Colonic mucosa (tissue), 4 donors: ENCODE results near the gene AIG1. TPM values are rescaled to one million over a fixed set of nuclear protein-coding genes. Genes with fewer than 3 reads are reported as not detected.
"Not testable (repeated sequence)": the region's sequence is repeated elsewhere in the genome, so short reads cannot be mapped to it uniquely, and the experiment has no call there.

Source experiments
- DNase-seq: peaks from one replicate; pipeline ENCODE4 v3.0.0-alpha.2; 2020
- H3K27ac ChIP-seq: fragments of 200-600 bp; one replicate; pipeline ENCODE4 v1.8.0; 2021
- H3K27me3 ChIP-seq: fragments of 200-600 bp; one replicate; pipeline ENCODE4 v1.8.0; 2021
- H3K36me3 ChIP-seq: fragments of 200-600 bp; one replicate; pipeline ENCODE4 v1.8.0; 2021
- H3K4me1 ChIP-seq: fragments of 200-600 bp; one replicate; pipeline ENCODE4 v1.8.0; 2021; ENCODE audit warnings: mild to moderate bottlenecking
- H3K4me3 ChIP-seq: fragments of 200-600 bp; one replicate; pipeline ENCODE4 v1.8.0; 2021
- H3K9ac ChIP-seq, 2 donors: one replicate each; pipeline ENCODE4 v1.7.0; 2013; ENCODE audit warnings: control low read depth in 2 of 2, low read depth in 2 of 2, low read length in 2 of 2
- H3K9me3 ChIP-seq: fragments of 200-600 bp; one replicate; pipeline ENCODE4 v1.8.0; 2021
- intact Hi-C: fragments of 100-400 bp; cut with DNase I; formaldehyde crosslinking; loops from one replicate; pipeline ENCODE4 v1.14.1; 2022
- total RNA-seq, 2 donors: library from RNA; stranded (reverse); fragmentation: NEBNext Ultra II Directional in 1 of 2; extraction: Animal tissue kit (Norgen Biotek cat#: 25700) in 1 of 2; gene quantifications; one replicate each; pipeline ENCODE4 v1.2.1, GENCODE V29; 2021
- TF ChIP-seq, protein P1 (sequence below): fragments of 200-600 bp; IDR thresholded peaks from one replicate; pipeline ENCODE4 v1.8.0; 2022; ENCODE audit warnings: antibody characterized with exemption, mild to moderate bottlenecking
- donor health status: healthy.
- donor health status: DM: no; HTN: no; CAD: no.
- donor health status: DM: no; HTN: no; CAD: no.

AIG1 gene, protein sequence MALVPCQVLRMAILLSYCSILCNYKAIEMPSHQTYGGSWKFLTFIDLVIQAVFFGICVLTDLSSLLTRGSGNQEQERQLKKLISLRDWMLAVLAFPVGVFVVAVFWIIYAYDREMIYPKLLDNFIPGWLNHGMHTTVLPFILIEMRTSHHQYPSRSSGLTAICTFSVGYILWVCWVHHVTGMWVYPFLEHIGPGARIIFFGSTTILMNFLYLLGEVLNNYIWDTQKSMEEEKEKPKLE
- total RNA-seq = 10 to 100 TPM; 24.2 to 28.8 TPM

DNA sequence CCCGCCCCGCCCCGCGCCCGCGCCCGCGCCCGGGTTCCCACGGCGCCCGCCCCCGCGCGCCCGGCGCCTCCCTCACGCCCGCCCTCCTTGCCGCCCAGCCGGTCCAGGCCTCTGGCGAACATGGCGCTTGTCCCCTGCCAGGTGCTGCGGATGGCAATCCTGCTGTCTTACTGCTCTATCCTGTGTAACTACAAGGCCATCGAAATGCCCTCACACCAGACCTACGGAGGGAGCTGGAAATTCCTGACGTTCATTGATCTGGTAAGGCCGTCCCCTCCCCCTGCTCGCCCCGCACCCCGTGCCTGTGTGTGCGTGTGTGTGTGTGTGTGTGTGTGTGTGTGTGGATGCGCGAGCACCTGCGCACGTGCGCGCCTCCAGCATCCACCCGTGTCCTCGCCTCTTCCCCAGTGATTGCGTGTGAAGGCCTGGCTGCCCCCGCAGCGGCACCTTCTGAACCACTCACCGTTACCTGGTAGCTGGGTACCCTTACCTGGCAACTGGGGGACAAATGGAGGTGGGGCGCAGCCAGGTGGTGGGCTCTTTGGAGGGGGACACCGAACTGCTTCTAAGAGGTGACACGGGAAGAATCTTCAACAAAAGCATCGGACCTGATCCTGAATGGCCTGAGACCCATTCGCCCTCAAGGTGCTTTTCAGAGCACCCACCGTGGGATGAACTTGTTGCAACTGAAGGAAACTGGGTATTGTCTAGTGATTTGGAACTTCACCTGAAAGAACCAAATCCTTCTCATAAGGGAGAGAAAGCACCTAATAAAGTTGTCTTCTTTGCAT lies at the start of gene AIG1:
TSS of gene AIG1 (plus strand) at position 84 of the 791 bp plus-strand sequence. CDS start at position 121, 37 bp downstream.
- no peaks in the 10 kb centered on the region for H3K9me3 ChIP-seq
- H3K4me1 ChIP-seq = no peaks in the 10 kb centered on the region
- peak; percentile 79 for DNase-seq
- intact Hi-C loops = no loop called here
- H3K27ac ChIP-seq = peak within 1 kb of the TSS; percentile 82
- no peaks in the 10 kb centered on the region for H3K27me3 ChIP-seq
- no peaks in the 10 kb centered on the region for H3K36me3 ChIP-seq
- TF ChIP-seq, protein P1, sequence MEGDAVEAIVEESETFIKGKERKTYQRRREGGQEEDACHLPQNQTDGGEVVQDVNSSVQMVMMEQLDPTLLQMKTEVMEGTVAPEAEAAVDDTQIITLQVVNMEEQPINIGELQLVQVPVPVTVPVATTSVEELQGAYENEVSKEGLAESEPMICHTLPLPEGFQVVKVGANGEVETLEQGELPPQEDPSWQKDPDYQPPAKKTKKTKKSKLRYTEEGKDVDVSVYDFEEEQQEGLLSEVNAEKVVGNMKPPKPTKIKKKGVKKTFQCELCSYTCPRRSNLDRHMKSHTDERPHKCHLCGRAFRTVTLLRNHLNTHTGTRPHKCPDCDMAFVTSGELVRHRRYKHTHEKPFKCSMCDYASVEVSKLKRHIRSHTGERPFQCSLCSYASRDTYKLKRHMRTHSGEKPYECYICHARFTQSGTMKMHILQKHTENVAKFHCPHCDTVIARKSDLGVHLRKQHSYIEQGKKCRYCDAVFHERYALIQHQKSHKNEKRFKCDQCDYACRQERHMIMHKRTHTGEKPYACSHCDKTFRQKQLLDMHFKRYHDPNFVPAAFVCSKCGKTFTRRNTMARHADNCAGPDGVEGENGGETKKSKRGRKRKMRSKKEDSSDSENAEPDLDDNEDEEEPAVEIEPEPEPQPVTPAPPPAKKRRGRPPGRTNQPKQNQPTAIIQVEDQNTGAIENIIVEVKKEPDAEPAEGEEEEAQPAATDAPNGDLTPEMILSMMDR = no peak
- H3K4me3 ChIP-seq = peak within 1 kb of the TSS; percentile 88
- peak within 1 kb of the TSS; percentile 87 to 96 for H3K9ac ChIP-seq

DNA sequence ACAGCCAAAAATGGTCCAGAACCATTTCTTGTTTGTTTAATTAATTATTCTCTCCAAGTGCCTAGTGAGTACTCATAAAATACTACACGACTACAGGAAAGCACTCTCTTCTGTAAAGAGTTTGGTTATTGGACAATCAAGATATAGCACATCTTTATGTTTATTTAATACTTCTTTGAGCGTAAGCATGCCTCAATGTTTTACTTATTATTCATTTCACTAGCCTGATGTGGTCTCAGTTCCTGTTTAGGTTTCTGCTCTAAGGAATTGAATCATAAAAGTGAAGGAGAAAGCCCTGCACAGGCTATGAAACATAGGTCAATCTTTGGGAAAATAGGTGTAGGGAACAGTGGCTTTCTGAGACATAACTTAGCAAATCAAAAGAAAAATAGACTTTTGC lies 45.9 kb upstream of the AIG1 start:
- H3K4me3 ChIP-seq = no peak overlapping the region
- H3K9me3 ChIP-seq = no peaks in the 10 kb centered on the region
- H3K36me3 ChIP-seq = no peaks in the 10 kb centered on the region
- H3K9ac ChIP-seq = no peak overlapping the region
- TF ChIP-seq, protein P1 = no peak
- DNase-seq = no peak
- intact Hi-C loops = no loop called here
- H3K4me1 ChIP-seq = no peaks in the 10 kb centered on the region
- no peak overlapping the region for H3K27ac ChIP-seq
- no peaks in the 10 kb centered on the region for H3K27me3 ChIP-seq

DNA sequence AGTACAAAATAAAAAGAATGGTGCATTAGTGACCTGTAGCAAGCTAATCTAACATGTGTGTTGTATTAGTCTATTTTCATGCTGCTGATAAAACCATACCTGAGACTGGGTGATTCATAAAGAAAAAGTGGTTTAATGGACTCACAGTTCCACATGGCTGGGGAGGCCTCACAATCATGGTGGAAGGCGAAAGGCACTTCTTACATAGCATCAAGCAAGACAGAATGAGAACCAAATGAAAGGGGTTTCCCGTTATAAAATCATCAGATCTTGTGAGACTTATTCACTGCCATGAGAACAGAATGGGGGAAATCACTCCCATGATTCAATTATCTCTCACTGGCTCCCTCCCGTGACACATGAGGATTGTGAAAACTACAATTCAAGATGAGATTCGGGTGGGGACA lies 45.4 kb upstream of the AIG1 start:
- Histone ChIP-seq H3K9ac (no peak overlapping the region), H3K27me3 (no peaks in the 10 kb centered on the region), H3K27ac (no peak overlapping the region), H3K36me3 (no peaks in the 10 kb centered on the region), H3K9me3 (no peaks in the 10 kb centered on the region), H3K4me1 (no peaks in the 10 kb centered on the region), H3K4me3 (no peak overlapping the region)
- DNase-seq = no peak
- intact Hi-C loops = no loop called here
- TF ChIP-seq, protein P1 = no peak

DNA sequence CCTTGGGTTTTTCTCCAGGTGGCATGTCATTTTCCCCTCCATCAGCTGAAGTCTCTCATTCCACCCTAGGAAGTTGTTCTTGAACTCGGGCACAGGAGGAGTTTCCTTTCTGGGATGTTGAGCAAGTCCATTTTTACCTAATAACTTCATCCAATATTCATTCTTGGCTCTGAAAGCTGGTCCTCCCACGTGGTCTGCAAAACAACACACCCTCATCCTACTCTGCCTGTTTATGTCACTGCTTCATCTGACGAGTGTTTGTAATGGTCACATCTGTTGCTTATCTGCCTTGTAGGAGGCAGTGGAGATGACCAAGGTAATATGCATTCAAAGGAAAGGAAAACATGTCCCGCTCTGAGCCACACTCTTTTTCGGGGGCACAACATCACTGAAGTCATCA lies 41.7 kb upstream of the AIG1 start:
- intact Hi-C loops = no loop called here
- Histone ChIP-seq H3K4me3 (no peak overlapping the region), H3K4me1 (no peaks in the 10 kb centered on the region), H3K36me3 (no peaks in the 10 kb centered on the region), H3K9ac (no peak overlapping the region), H3K9me3 (no peaks in the 10 kb centered on the region), H3K27me3 (no peaks in the 10 kb centered on the region), H3K27ac (no peak overlapping the region)
- no peak for DNase-seq
- TF ChIP-seq, protein P1 = no peak

DNA sequence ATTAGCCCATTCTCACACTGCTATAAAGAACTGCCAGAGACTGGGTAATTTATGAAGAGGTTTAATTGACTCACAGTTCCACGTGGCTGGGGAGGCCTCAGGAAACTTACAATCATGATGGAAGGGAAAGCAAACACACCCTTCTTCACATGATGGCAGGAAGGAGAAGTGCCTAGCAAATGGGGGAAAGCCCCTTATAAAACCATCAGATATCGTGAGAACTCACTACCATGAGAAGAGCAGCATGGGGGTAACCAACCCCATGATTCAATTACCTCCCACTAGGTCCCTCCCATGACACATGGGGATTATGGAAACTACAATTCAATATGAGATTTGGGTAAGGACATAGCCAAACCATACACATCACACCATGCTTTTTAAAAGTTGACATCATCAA lies 39.8 kb upstream of the AIG1 start:
- H3K27me3 ChIP-seq, H3K9ac ChIP-seq, H3K4me1 ChIP-seq, intact Hi-C loops, H3K27ac ChIP-seq, DNase-seq, H3K9me3 ChIP-seq, H3K4me3 ChIP-seq, H3K36me3 ChIP-seq: not testable (repeated sequence)

DNA sequence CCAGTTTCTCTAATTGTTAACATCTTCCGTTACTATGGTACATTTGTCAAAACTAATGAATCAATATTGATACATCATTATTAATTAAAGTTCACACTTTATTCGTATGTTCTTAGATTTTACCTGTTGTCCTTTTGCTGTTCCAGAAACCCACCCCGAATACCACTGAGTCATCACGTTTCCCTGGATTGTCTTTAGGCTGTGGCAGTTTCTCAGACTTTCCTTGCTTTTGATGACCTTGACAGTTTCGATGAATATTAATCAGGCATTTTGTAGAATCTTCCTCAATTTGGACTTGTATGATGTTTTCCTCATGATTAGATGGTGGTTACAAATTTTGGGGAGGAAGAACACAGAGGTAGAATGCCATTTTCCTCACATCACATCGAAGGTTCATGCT lies 39.1 kb upstream of the AIG1 start:
- Histone ChIP-seq H3K9me3 (no peaks in the 10 kb centered on the region), H3K36me3 (no peaks in the 10 kb centered on the region), H3K27ac (no peak overlapping the region), H3K9ac (no peak overlapping the region), H3K27me3 (no peaks in the 10 kb centered on the region), H3K4me3 (no peak overlapping the region), H3K4me1 (no peaks in the 10 kb centered on the region)
- no peak for DNase-seq
- intact Hi-C loops = no loop called here
- TF ChIP-seq, protein P1 = no peak
